GM18868 (cell line): Measurements from ENCODE around the gene PSAPL1.

Experiments used
- ATAC-seq: cut with Tn5 transposase; IDR thresholded peaks from one replicate; pipeline ENCODE4 v1.9.1; 2021; ENCODE audit warnings: mild to moderate bottlenecking, moderate library complexity; ENCODE audit not compliant: unreplicated experiment

Gene PSAPL1

GRCh38 chr4:7421356-7422150 lies 13.2 kb downstream of the PSAPL1 start:
- no peak for ATAC-seq

- ATAC-seq = no peak
Measured at GRCh38 chr4:7420661-7421040, 14.1 kb downstream of the PSAPL1 start.

GRCh38 chr4:7419961-7420660 lies 14.6 kb downstream of the PSAPL1 start:
- ATAC-seq = no peak

- no peak for ATAC-seq
Measured at GRCh38 chr4:7418131-7418943, 16.4 kb downstream of the PSAPL1 start.

GRCh38 chr4:7417639-7418038 lies 17.1 kb downstream of the PSAPL1 start:
- no peak for ATAC-seq

GRCh38 chr4:7416745-7417432 lies 17.8 kb downstream of the PSAPL1 start:
- no peak for ATAC-seq

GRCh38 chr4:7415927-7416686 lies 18.6 kb downstream of the PSAPL1 start:
- ATAC-seq = no peak

- no peak for ATAC-seq
Measured at GRCh38 chr4:7414736-7415510, 19.8 kb downstream of the PSAPL1 start.

GRCh38 chr4:7414046-7414445 lies 20.7 kb downstream of the PSAPL1 start:
- no peak for ATAC-seq

- ATAC-seq = no peak
Measured at GRCh38 chr4:7412554-7412912, 22.2 kb downstream of the PSAPL1 start.

GRCh38 chr4:7411896-7412553 lies 22.7 kb downstream of the PSAPL1 start:
- ATAC-seq = no peak

GRCh38 chr4:7411491-7411890 lies 23.2 kb downstream of the PSAPL1 start:
- no peak for ATAC-seq

GRCh38 chr4:7410446-7410845 lies 24.3 kb downstream of the PSAPL1 start:
- no peak for ATAC-seq

- ATAC-seq = no peak
Measured at GRCh38 chr4:7408166-7408565, 26.6 kb downstream of the PSAPL1 start.

- no peak for ATAC-seq
Measured at GRCh38 chr4:7403001-7403400, 31.7 kb downstream of the PSAPL1 start.

- ATAC-seq = no peak
Measured at GRCh38 chr4:7402526-7402925, 32.2 kb downstream of the PSAPL1 start.

- ATAC-seq = no peak
Measured at GRCh38 chr4:7400671-7401298, 33.9 kb downstream of the PSAPL1 start.

GRCh38 chr4:7399440-7400234 lies 35.1 kb downstream of the PSAPL1 start:
- ATAC-seq = no peak
